GM23338 (cell line): ENCODE results near the gene ASMT. TPM values are rescaled to one million over a fixed set of nuclear protein-coding genes. Genes with fewer than 3 reads are reported as not detected.
A peak's percentile ranks its signal among the peaks of the same experiment; 100 is the strongest.

Experiments used
- ATAC-seq: fragments of 200-7000 bp; cut with Tn5 transposase; 3 replicates; pipeline ENCODE4 v1.9.1; 2020
- DNase-seq: peaks from one replicate; pipeline ENCODE4 v3.0.0-alpha.2; 2015; ENCODE audit warnings: low spot score
- H2AFZ ChIP-seq: fragments of 200-600 bp; sonication (generic); 2 replicates; pipeline ENCODE4 v1.8.0; 2016; ENCODE audit warnings: antibody characterized with exemption, mild to moderate bottlenecking, moderate library complexity
- H3F3A ChIP-seq: fragments of 200-600 bp; sonication (generic); replicated peaks from 2 replicates; pipeline ENCODE4 v1.8.0; 2017; ENCODE audit warnings: antibody characterized with exemption, mixed run types, low read depth
- H3K27ac ChIP-seq: fragments of 200-600 bp; sonication (generic); 2 replicates; pipeline ENCODE4 v1.6.1; 2016; ENCODE audit warnings: low read depth
- H3K27me3 ChIP-seq: fragments of 200-600 bp; sonication (generic); 2 replicates; pipeline ENCODE4 v1.8.0; 2016; ENCODE audit warnings: mild to moderate bottlenecking, mixed run types, moderate library complexity; ENCODE audit not compliant: insufficient read depth
- H3K36me3 ChIP-seq: fragments of 200-600 bp; sonication (generic); 2 replicates; pipeline ENCODE4 v1.8.0; 2016; ENCODE audit warnings: mild to moderate bottlenecking; ENCODE audit not compliant: insufficient read depth
- H3K4me1 ChIP-seq: fragments of 200-600 bp; sonication (generic); 2 replicates; pipeline ENCODE4 v1.8.0; 2016; ENCODE audit warnings: mild to moderate bottlenecking, moderate library complexity; ENCODE audit not compliant: insufficient read depth
- H3K4me2 ChIP-seq: fragments of 200-600 bp; sonication (generic); 2 replicates; pipeline ENCODE4 v1.7.1; 2017; ENCODE audit warnings: mixed run types
- H3K4me3 ChIP-seq: fragments of 200-600 bp; sonication (generic); 2 replicates; pipeline ENCODE4 v1.6.1; 2016; ENCODE audit warnings: mixed run types
- H3K79me2 ChIP-seq: fragments of 200-600 bp; sonication (generic); replicated peaks from 2 replicates; pipeline ENCODE4 v1.8.0; 2017; ENCODE audit warnings: mild to moderate bottlenecking; ENCODE audit not compliant: insufficient read depth
- H3K9me2 ChIP-seq: fragments of 200-600 bp; sonication (generic); 2 replicates; pipeline ENCODE4 v1.8.0; 2017; ENCODE audit not compliant: insufficient read depth
- H4K20me1 ChIP-seq: fragments of 200-600 bp; sonication (generic); replicated peaks from 2 replicates; pipeline ENCODE4 v1.8.0; 2017; ENCODE audit warnings: mild to moderate bottlenecking; ENCODE audit not compliant: insufficient read depth
- H3K27ac Mint-ChIP-seq: 2 replicates; pipeline ENCODE4 v1.8.0; 2020; ENCODE audit warnings: inconsistent platforms, mild to moderate bottlenecking, moderate library complexity, mixed read lengths
- H3K27me3 Mint-ChIP-seq: 3 replicates; pipeline ENCODE4 v1.8.0; 2022; ENCODE audit warnings: low read depth, mild to moderate bottlenecking, moderate library complexity, mixed read lengths, inconsistent platforms; ENCODE audit not compliant: insufficient read depth, poor library complexity
- H3K36me3 Mint-ChIP-seq: 3 replicates; pipeline ENCODE4 v1.8.0; 2021; ENCODE audit warnings: low read depth, mild to moderate bottlenecking, inconsistent platforms, moderate library complexity, mixed read lengths
- H3K4me1 Mint-ChIP-seq: 3 replicates; pipeline ENCODE4 v1.8.0; 2020; ENCODE audit warnings: mild to moderate bottlenecking, inconsistent platforms, mixed read lengths
- H3K4me3 Mint-ChIP-seq: 3 replicates; pipeline ENCODE4 v1.8.0; 2021; ENCODE audit warnings: moderate library complexity, mild to moderate bottlenecking, inconsistent platforms, mixed read lengths
- H3K9me3 Mint-ChIP-seq: 3 replicates; pipeline ENCODE4 v1.8.0; 2020; ENCODE audit warnings: moderate library complexity, mild to moderate bottlenecking, inconsistent platforms, mixed read lengths
- CREB1 ChIP-seq: fragments of 250-450 bp; sonication (Bioruptor Pico); IDR thresholded peaks from 2 replicates; pipeline ENCODE4 v1.5.0; 2020; ENCODE audit warnings: low read depth, mild to moderate bottlenecking, moderate library complexity
- EZH2 ChIP-seq: fragments of 200-600 bp; sonication (generic); IDR thresholded peaks from one replicate; pipeline ENCODE4 v1.8.0; 2017; ENCODE audit warnings: antibody characterized with exemption, mild to moderate bottlenecking, low read depth; ENCODE audit not compliant: unreplicated experiment
- EZH2phosphoT487 ChIP-seq: fragments of 200-600 bp; sonication (generic); IDR thresholded peaks from one replicate; pipeline ENCODE4 v1.8.1; 2018; ENCODE audit warnings: antibody characterized with exemption; ENCODE audit not compliant: unreplicated experiment
- JUNB ChIP-seq: IDR thresholded peaks from one replicate; pipeline ENCODE4 v1.6.1; 2016; ENCODE audit warnings: antibody characterized with exemption; ENCODE audit not compliant: unreplicated experiment
- NANOG ChIP-seq: IDR thresholded peaks from 2 replicates; pipeline ENCODE4 v1.6.1; 2016; ENCODE audit warnings: antibody characterized with exemption, borderline replicate concordance
- POLR2AphosphoS5 ChIP-seq: IDR thresholded peaks from 2 replicates; pipeline ENCODE4 v1.6.1; 2016; ENCODE audit warnings: antibody characterized with exemption, low read depth
- ZNF114 ChIP-seq: fragments of 250-450 bp; sonication (Bioruptor Pico); IDR thresholded peaks from 2 replicates; pipeline ENCODE4 v1.5.0; 2020; ENCODE audit warnings: mild to moderate bottlenecking, moderate library complexity
- ZNF331 ChIP-seq: fragments of 250-450 bp; sonication (Bioruptor Pico); IDR thresholded peaks from 2 replicates; pipeline ENCODE4 v1.5.0; 2020; ENCODE audit warnings: low read depth, mild to moderate bottlenecking, moderate library complexity
- polyA plus RNA-seq: library from polyadenylated mRNA; unstranded; fragments of >200 nt; fragmentation: Nextera tagmentation; extraction: Ambion mirVana; gene quantifications from 2 replicates; pipeline ENCODE4 v1.2.1, GENCODE V29; 2016
- total RNA-seq: library from RNA; depleted of rRNA; stranded (reverse); fragments of >200 nt; shearing (Covaris generic); gene quantifications from 2 replicates; pipeline ENCODE4 v1.2.3, GENCODE V29; 2014
- TF ChIP-seq, protein P1 (sequence below): fragments of 250-450 bp; sonication (Bioruptor Pico); IDR thresholded peaks from 2 replicates; pipeline ENCODE4 v1.5.0; 2020; ENCODE audit warnings: mild to moderate bottlenecking, moderate library complexity
- TF ChIP-seq, protein P2 (sequence below), 2 experiments: fragments of 200-600 bp in 1 of 2; sonication (generic) in 1 of 2; conservative IDR thresholded peaks; 2 replicates each; pipeline versions ENCODE4 v1.5.1 to v1.6.1; 2016 to 2017; ENCODE audit warnings: antibody characterized with exemption in 2 of 2, low read depth in 2 of 2, mild to moderate bottlenecking in 2 of 2, moderate library complexity in 1 of 2
- TF ChIP-seq, protein P3 (sequence below): IDR thresholded peaks from one replicate; pipeline ENCODE4 v1.6.1; 2018; ENCODE audit warnings: antibody characterized with exemption; ENCODE audit not compliant: unreplicated experiment

The ASMT gene
- total and polyA plus RNA-seq, 2 experiments from 2014 or later = 0.53 to 2.4 TPM

DNA sequence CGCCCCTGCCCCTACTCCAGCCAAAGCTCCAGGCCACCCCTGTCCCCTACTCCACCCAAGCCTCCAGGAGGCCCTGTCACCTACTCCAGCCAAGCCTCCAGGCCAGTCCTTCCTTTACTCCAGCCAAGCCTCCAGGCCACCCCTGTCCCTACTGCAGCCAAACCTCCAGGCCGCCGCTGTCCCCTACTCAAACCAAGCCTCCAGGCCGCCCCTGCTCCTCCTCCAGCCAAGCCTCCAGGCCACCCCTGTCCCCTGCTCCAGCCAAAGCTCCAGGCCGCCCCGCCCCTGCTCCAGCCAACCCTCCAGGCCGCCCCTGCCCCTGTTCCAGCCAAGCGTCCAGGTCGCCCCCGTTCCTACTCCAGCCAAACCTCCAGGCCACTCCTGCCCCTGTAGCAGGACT is 5.1 kb upstream of the ASMT start:
- Histone ChIP-seq H3F3A (no peaks in the 10 kb centered on the region), H3K4me3 (no peak overlapping the region), H3K27me3 (no peaks in the 10 kb centered on the region), H3K4me1 (no peaks in the 10 kb centered on the region), H3K9me2 (no peaks in the 10 kb centered on the region), H2AFZ (no peak overlapping the region), H4K20me1 (no peaks in the 10 kb centered on the region), H3K4me2 (no peak overlapping the region), H3K27ac (no peak overlapping the region), H3K79me2 (no peaks in the 10 kb centered on the region), H3K36me3 (no peaks in the 10 kb centered on the region)
- H3K27ac Mint-ChIP-seq = no peak overlapping the region
- peaks cover 39% of the 10 kb centered on the region for H3K9me3 Mint-ChIP-seq
- peaks cover 3% of the 10 kb centered on the region for H3K27me3 Mint-ChIP-seq
- H3K36me3 Mint-ChIP-seq = peaks cover 5% of the 10 kb centered on the region; the same call in 2 of the 3 replicates
- 0 out of 3 replicates have a peak, but pooled peaks cover under 1% of the 10 kb centered on the region for H3K4me1 Mint-ChIP-seq
- TF ChIP-seq JUNB (no peak), NANOG (no peak), EZH2 (no peak), ZNF331 (CRISPR knock-in tag) (no peak), POLR2AphosphoS5 (no peak), EZH2phosphoT487 (no peak), ZNF114 (no peak), CREB1 (no peak)
- TF ChIP-seq, protein P1, sequence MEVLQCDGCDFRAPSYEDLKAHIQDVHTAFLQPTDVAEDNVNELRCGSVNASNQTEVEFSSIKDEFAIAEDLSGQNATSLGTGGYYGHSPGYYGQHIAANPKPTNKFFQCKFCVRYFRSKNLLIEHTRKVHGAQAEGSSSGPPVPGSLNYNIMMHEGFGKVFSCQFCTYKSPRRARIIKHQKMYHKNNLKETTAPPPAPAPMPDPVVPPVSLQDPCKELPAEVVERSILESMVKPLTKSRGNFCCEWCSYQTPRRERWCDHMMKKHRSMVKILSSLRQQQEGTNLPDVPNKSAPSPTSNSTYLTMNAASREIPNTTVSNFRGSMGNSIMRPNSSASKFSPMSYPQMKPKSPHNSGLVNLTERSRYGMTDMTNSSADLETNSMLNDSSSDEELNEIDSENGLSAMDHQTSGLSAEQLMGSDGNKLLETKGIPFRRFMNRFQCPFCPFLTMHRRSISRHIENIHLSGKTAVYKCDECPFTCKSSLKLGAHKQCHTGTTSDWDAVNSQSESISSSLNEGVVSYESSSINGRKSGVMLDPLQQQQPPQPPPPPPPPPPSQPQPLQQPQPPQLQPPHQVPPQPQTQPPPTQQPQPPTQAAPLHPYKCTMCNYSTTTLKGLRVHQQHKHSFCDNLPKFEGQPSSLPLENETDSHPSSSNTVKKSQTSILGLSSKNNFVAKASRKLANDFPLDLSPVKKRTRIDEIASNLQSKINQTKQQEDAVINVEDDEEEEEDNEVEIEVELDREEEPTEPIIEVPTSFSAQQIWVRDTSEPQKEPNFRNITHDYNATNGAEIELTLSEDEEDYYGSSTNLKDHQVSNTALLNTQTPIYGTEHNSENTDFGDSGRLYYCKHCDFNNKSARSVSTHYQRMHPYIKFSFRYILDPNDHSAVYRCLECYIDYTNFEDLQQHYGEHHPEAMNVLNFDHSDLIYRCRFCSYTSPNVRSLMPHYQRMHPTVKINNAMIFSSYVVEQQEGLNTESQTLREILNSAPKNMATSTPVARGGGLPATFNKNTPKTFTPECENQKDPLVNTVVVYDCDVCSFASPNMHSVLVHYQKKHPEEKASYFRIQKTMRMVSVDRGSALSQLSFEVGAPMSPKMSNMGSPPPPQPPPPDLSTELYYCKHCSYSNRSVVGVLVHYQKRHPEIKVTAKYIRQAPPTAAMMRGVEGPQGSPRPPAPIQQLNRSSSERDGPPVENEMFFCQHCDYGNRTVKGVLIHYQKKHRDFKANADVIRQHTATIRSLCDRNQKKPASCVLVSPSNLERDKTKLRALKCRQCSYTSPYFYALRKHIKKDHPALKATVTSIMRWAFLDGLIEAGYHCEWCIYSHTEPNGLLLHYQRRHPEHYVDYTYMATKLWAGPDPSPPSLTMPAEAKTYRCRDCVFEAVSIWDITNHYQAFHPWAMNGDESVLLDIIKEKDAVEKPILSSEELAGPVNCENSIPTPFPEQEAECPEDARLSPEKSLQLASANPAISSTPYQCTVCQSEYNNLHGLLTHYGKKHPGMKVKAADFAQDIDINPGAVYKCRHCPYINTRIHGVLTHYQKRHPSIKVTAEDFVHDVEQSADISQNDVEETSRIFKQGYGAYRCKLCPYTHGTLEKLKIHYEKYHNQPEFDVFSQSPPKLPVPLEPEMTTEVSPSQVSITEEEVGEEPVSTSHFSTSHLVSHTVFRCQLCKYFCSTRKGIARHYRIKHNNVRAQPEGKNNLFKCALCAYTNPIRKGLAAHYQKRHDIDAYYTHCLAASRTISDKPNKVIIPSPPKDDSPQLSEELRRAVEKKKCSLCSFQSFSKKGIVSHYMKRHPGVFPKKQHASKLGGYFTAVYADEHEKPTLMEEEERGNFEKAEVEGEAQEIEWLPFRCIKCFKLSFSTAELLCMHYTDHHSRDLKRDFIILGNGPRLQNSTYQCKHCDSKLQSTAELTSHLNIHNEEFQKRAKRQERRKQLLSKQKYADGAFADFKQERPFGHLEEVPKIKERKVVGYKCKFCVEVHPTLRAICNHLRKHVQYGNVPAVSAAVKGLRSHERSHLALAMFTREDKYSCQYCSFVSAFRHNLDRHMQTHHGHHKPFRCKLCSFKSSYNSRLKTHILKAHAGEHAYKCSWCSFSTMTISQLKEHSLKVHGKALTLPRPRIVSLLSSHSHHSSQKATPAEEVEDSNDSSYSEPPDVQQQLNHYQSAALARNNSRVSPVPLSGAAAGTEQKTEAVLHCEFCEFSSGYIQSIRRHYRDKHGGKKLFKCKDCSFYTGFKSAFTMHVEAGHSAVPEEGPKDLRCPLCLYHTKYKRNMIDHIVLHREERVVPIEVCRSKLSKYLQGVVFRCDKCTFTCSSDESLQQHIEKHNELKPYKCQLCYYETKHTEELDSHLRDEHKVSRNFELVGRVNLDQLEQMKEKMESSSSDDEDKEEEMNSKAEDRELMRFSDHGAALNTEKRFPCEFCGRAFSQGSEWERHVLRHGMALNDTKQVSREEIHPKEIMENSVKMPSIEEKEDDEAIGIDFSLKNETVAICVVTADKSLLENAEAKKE (CRISPR knock-in tag) = no peak
- TF ChIP-seq, protein P2, sequence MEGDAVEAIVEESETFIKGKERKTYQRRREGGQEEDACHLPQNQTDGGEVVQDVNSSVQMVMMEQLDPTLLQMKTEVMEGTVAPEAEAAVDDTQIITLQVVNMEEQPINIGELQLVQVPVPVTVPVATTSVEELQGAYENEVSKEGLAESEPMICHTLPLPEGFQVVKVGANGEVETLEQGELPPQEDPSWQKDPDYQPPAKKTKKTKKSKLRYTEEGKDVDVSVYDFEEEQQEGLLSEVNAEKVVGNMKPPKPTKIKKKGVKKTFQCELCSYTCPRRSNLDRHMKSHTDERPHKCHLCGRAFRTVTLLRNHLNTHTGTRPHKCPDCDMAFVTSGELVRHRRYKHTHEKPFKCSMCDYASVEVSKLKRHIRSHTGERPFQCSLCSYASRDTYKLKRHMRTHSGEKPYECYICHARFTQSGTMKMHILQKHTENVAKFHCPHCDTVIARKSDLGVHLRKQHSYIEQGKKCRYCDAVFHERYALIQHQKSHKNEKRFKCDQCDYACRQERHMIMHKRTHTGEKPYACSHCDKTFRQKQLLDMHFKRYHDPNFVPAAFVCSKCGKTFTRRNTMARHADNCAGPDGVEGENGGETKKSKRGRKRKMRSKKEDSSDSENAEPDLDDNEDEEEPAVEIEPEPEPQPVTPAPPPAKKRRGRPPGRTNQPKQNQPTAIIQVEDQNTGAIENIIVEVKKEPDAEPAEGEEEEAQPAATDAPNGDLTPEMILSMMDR (conservative IDR thresholded peaks at IDR 0.05; ENCODE audit: low read depth in 2 of 2) = no peak
- TF ChIP-seq, protein P3, sequence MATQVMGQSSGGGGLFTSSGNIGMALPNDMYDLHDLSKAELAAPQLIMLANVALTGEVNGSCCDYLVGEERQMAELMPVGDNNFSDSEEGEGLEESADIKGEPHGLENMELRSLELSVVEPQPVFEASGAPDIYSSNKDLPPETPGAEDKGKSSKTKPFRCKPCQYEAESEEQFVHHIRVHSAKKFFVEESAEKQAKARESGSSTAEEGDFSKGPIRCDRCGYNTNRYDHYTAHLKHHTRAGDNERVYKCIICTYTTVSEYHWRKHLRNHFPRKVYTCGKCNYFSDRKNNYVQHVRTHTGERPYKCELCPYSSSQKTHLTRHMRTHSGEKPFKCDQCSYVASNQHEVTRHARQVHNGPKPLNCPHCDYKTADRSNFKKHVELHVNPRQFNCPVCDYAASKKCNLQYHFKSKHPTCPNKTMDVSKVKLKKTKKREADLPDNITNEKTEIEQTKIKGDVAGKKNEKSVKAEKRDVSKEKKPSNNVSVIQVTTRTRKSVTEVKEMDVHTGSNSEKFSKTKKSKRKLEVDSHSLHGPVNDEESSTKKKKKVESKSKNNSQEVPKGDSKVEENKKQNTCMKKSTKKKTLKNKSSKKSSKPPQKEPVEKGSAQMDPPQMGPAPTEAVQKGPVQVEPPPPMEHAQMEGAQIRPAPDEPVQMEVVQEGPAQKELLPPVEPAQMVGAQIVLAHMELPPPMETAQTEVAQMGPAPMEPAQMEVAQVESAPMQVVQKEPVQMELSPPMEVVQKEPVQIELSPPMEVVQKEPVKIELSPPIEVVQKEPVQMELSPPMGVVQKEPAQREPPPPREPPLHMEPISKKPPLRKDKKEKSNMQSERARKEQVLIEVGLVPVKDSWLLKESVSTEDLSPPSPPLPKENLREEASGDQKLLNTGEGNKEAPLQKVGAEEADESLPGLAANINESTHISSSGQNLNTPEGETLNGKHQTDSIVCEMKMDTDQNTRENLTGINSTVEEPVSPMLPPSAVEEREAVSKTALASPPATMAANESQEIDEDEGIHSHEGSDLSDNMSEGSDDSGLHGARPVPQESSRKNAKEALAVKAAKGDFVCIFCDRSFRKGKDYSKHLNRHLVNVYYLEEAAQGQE = no peak
- H3K4me3 Mint-ChIP-seq = no peak overlapping the region
- no peak for DNase-seq
- peak; percentile 19; the same call in 2 of the 3 replicates for ATAC-seq
